HFF-Myc (cell line): ENCODE data around the gene HDAC11.

Source experiments
- DNase-seq: peaks from one replicate; pipeline ENCODE4 v3.0.0-alpha.2; 2011; ENCODE audit warnings: low read depth; ENCODE audit errors: extremely low read depth
- H3K4me3 ChIP-seq: replicated peaks from 2 replicates; pipeline ENCODE4 v1.5.1; 2011; ENCODE audit warnings: low read depth, mild to moderate bottlenecking, control low read depth, low read length
- CTCF ChIP-seq: IDR thresholded peaks from 2 replicates; pipeline ENCODE4 v1.5.1; 2012; ENCODE audit warnings: mild to moderate bottlenecking, low read depth, low read length, control low read depth; ENCODE audit errors: missing control alignments

The HDAC11 gene

GRCh38 chr3:13522236-13522635 is 42.1 kb downstream of the HDAC11 start:
- TF ChIP-seq CTCF = no peak
- no peak for DNase-seq

DNA sequence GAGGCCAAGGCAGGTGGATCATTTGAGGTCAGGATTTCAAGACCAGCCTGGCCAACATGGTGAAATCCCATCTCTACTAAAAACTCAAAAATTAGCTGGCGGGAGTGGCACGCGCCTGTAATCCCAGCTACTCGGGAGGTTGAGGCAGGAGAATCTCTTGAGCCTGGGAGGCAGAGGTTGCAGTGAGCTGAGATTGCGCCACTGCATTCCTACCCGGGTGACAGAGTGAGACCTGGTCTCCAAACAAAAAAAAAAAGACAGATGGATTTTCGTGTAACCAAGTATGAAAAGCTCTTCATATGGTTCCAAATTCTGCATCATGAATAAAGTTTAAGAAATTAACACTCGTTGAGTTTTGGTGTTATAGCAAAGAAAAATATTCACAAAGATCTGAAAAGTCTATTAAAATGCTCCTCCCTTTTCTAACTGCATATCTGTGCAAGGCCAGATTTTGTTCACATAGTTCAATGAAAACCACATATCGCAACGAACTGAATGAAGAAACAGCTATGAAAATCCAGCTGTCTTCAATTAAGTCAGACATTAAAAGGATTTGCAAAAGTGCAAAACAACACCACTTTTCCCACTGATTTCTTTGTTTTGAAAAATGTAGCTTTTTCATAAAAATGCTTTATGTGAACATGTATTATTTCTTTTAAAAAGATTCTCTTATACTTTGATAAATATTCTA is 45.0 kb downstream of the HDAC11 start:
- no peak for DNase-seq
- no peak for TF ChIP-seq CTCF
- H3K4me3 ChIP-seq = no peak overlapping the region

More at GRCh38 chr3:13522236-13522635, 42.1 kb downstream of the HDAC11 start:
- H3K4me3 ChIP-seq = no peak overlapping the region

DNA sequence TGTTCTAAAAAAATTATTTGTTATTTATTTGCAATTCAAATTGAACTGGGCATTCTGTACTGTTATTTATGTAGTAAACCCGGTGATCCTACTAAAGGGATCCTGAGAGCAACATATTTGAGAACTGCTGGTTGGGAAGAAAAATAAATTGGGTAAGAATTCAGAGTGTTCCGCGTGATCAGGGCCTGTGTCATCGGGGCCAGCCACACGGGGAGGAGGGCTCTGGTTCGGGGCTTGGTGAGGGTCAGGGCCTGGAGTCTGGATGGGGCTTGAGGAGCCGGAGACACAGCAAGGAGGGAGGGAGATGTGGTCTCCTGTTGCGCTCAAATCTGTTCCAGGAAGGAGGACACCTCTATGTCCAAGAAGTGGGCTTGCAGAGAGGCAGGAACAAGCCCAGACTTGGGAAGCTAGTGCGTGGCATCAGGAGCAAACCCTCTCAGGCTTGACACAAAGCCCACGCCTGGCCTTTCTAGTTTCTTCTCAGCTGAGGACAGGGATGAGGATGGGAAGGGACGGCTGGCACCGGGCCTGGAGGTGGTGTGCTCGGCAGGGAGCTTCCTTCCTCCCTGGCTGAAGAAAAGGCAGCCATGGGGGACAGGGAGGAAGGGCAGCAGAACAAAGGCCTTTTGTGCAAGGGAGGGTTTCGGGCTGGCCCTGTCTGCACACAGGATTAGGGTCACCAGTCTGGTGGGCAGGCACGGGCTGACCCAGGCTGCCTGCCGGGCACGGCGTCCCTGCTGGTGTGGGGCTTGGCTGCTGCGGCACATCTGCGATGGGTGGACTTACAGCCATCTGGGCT is 45.9 kb downstream of the HDAC11 start:
- no peak for TF ChIP-seq CTCF
- H3K4me3 ChIP-seq = no peak overlapping the region
- DNase-seq = no peak

GRCh38 chr3:13526626-13526949 is 46.5 kb downstream of the HDAC11 start:
- H3K4me3 ChIP-seq = no peak overlapping the region
- no peak for TF ChIP-seq CTCF
- DNase-seq = no peak

GRCh38 chr3:13528217-13528867 is 48.2 kb downstream of the HDAC11 start:
- DNase-seq = no peak
- TF ChIP-seq CTCF = peak; percentile 17

DNA sequence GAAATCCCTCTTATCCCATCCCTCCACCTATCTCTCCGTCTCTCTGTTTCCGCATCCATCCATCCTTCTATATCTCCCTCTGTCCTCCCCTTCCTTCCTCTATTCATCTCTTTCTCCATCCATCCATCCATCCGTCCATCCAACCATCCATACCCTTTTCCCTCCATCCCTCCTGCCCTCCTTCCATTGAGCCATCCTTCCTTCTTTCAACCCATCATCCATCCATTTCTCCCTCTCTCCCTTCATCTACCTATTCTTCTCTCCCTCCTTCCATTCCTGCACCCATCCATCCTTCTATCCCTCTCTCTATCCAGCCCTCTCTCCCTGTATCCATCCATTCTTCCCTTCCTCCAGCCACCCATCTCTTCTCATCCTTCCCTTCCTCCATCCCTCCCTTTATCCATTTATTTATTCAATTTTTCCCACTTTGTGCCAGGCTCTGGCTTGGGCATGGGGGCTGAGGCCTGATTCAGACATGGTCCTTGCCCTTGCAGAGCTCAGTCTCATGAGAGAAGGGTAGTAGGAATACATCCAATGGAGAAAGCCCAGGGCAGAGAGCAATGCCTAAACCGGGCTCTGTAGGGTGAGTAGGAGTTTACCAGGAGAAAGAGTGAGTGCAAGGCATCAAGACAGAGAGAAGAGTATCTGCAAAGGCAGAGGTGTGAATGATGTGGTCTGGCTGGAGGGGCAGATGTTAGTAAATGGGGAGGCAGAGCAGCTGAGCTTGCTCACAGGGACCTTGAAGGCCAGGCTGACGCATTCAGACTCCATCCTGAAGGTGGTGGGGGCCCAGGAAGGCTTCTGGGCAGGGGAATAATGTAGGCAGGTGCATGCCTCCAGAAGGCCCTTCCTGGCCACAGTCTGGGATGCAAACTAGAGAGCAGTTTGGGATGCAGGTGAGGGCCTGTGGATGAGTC is 49.3 kb downstream of the HDAC11 start:
- no peak for DNase-seq
- no peak overlapping the region for H3K4me3 ChIP-seq
- no peak for TF ChIP-seq CTCF

More at GRCh38 chr3:13528217-13528867, 48.2 kb downstream of the HDAC11 start:
- H3K4me3 ChIP-seq = no peak overlapping the region
